Caki2 (cell line): Measurements from ENCODE around the gene CT45A5. TPM values are rescaled to one million over a fixed set of nuclear protein-coding genes. Genes with fewer than 3 reads are reported as not detected.
"Not testable (repeated sequence)": the region's sequence is repeated elsewhere in the genome, so short reads cannot be mapped to it uniquely, and the experiment has no call there.

Source experiments
- DNase-seq: peaks from one replicate; pipeline ENCODE4 v3.0.0-alpha.2; 2015; ENCODE audit warnings: low read depth
- in situ Hi-C: cut with HindIII; loops from 2 replicates; pipeline ENCODE4 v1.10.0; 2016; ENCODE audit warnings: low sequenced_read_pairs, low pct_unique_long_range_greater_than_20kb, mixed read lengths
- total RNA-seq: library from RNA; depleted of rRNA; stranded (reverse); fragments of >200 nt; shearing (Covaris generic); gene quantifications from 2 replicates; pipeline ENCODE4 v1.2.3, GENCODE V29; 2014; ENCODE audit warnings: low replicate concordance; rRNA removed

The CT45A5 gene
- not detected in 2 replicates for total RNA-seq

- DNase-seq, in situ Hi-C loops: not testable (repeated sequence)
Observed at GRCh38 chrX:135785403-135785802, at the start of gene CT45A5. Gene CT45A5, minus strand, starts transcription at chrX:135785503. Its CDS starts 3,774 bp downstream, at chrX:135781729.

DNA sequence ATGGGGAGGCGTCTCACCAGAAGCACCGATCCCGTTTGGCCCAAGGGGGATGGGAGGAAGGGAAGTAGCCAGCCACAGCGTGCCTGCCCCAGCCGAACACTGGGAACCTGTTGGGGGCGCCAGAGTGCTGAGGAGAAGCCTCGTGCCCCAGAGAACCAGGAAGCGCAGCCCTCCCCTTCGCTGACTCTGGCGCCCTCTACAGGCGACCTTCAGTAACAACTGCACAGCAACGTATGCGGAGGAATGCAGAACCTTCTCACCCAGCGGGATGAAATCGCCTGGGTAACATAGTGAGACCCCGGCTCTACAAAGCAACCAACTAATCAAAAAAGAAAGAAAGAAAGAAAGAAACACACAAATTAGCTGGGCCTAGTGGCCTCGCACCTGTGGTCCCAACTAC lies 34.6 kb upstream of the CT45A5 start, which contains the start of gene CT45A2:
TSS of gene CT45A2 (minus strand) at position 101 of the 400 bp plus-strand sequence. CDS start 3,747 bp downstream, outside the sequence.
- DNase-seq, in situ Hi-C loops: not testable (repeated sequence)

GRCh38 chrX:135802687-135803086 lies 17.4 kb upstream of the CT45A5 start, which contains the start of gene CT45A6:
Gene CT45A6, minus strand, starts transcription at chrX:135802787. Its CDS starts 3,794 bp downstream, at chrX:135798993.
- in situ Hi-C loops: not testable (repeated sequence)

DNA sequence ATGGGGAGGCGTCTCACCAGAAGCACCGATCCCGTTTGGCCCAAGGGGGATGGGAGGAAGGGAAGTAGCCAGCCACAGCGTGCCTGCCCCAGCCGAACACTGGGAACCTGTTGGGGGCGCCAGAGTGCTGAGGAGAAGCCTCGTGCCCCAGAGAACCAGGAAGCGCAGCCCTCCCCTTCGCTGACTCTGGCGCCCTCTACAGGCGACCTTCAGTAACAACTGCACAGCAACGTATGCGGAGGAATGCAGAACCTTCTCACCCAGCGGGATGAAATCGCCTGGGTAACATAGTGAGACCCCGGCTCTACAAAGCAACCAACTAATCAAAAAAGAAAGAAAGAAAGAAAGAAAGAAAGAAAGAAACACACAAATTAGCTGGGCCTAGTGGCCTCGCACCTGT lies 17.2 kb downstream of the CT45A5 start, which contains the start of gene CT45A3:
TSS of gene CT45A3 (minus strand) at position 101 of the 400 bp plus-strand sequence. CDS start 3,747 bp downstream, outside the sequence.
- in situ Hi-C loops, DNase-seq: not testable (repeated sequence)

More at GRCh38 chrX:135802687-135803086, 17.4 kb upstream of the CT45A5 start, which contains the start of gene CT45A6:
- not testable (repeated sequence) for DNase-seq

GRCh38 chrX:135744739-135745138 lies 40.6 kb downstream of the CT45A5 start:
- DNase-seq, in situ Hi-C loops: not testable (repeated sequence)

- in situ Hi-C loops: no loop called here
- DNase-seq: no peak
Observed at GRCh38 chrX:135741192-135741715, 44.0 kb downstream of the CT45A5 start.

GRCh38 chrX:135740681-135741149 lies 44.6 kb downstream of the CT45A5 start:
- in situ Hi-C loops: no loop called here
- DNase-seq: peak; percentile 31

DNA sequence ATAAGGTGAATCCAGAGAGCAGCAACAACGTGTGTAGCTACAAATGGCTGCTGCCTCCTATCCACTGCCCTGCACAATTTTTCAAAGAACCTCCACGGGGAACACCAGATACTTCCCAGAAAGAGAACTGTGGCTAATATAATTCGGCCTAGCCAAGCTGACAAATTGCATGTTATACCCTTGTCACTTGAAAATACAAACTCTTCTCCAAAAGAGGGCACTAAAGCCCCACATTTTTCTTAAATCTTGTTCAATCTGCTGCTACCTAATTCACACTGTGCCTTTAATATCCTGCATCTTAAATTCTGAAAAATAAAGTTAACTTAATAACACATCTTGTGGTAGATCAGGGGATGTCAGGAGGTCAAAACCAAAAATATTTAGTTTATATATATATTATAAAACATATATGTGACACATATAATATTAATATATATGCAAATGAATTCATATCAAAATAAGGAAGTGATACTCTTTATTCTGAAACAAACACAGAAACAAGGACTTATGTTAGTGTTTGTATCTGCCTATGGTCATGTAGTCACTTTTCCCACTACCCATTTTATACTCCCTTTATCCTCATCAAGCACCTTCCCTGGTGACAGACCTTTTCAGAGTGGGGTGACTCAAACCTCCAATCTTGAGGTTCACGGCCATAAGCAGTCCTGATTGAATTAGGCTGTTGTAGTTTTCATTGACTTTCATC lies 47.8 kb downstream of the CT45A5 start:
- DNase-seq: no peak
- in situ Hi-C loops: no loop called here

DNA sequence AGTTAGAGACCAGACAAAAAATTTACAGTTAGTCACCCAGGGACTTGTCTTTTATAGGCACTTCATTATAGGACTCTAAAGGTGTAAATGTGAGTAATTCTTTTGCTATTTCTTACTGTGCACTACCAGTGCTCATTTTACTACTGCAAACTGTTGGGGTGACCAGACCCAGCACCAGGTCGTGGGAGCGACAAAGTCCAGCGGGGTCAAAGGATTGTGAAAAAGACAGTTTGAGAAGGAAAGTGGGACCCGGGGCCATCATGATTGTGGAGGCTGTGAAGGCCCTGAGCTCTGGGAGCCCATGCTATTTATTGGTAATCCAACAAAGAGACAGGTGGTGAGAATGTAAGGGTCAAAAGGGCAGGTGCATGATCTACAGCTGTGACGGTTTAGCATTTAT lies 50.6 kb downstream of the CT45A5 start:
- in situ Hi-C loops, DNase-seq: not testable (repeated sequence)

Other genes starting within 250 kb of the CT45A5 start
- not detected in 2 replicates for gene CT45A1, start 71.9 kb downstream of the CT45A5 start, total RNA-seq
- gene CT45A3, start 17.3 kb downstream of the CT45A5 start, total RNA-seq: not detected in 2 replicates
- not detected in 2 replicates for gene CT45A6, start 17.3 kb upstream of the CT45A5 start, total RNA-seq
- gene CT45A2, start 34.5 kb upstream of the CT45A5 start, total RNA-seq: not detected in 2 replicates
- gene CT45A7, start 51.8 kb upstream of the CT45A5 start, total RNA-seq: not detected in 2 replicates
- not detected in 2 replicates for gene CT45A8, start 69.0 kb upstream of the CT45A5 start, total RNA-seq
- not detected in 2 replicates for gene CT45A9, start 86.3 kb upstream of the CT45A5 start, total RNA-seq
- gene CT45A10, start 107.9 kb upstream of the CT45A5 start, total RNA-seq: not detected in 2 replicates
- gene SAGE1, start 108.2 kb upstream of the CT45A5 start, total RNA-seq: not detected in 2 replicates
- 13.9 and 17.2 TPM in 2 replicates for gene MMGT1, start 188.5 kb upstream of the CT45A5 start, total RNA-seq
- 3.0 and 7.1 TPM in 2 replicates for gene SLC9A6, start 199.9 kb upstream of the CT45A5 start, total RNA-seq